GM12878 (cell line): Measurements from ENCODE around the gene THTPA. TPM values are rescaled to one million over a fixed set of nuclear protein-coding genes. Genes with fewer than 3 reads are reported as not detected.

Experiments used
- BRCA1 ChIP-seq: IDR thresholded peaks from 2 replicates; pipeline ENCODE4 v1.6.1; 2011; ENCODE audit warnings: low read depth, low read length, improper control_type of control experiment
- CHD1 ChIP-seq: IDR thresholded peaks from 2 replicates; pipeline ENCODE4 v1.6.1; 2012; ENCODE audit warnings: low read depth, low read length, improper control_type of control experiment
- CREB1 ChIP-seq: IDR thresholded peaks from 2 replicates; pipeline ENCODE4 v1.6.1; 2012; ENCODE audit warnings: low read depth, mild to moderate bottlenecking, inconsistent platforms
- EP300 ChIP-seq, 2 experiments: fragments of 150-350 bp in 1 of 2; IDR thresholded peaks; 2 replicates each; pipeline ENCODE4 v1.6.1; 2011 to 2012; ENCODE audit warnings: low read depth in 2 of 2, low read length in 2 of 2, borderline replicate concordance in 1 of 2, improper control_type of control experiment in 1 of 2, inconsistent platforms in 1 of 2; ENCODE audit not compliant: control insufficient read depth in 1 of 2
- JUNB ChIP-seq: IDR thresholded peaks from 2 replicates; pipeline ENCODE4 v1.6.1; 2016; ENCODE audit warnings: antibody characterized with exemption, mild to moderate bottlenecking
- KDM1A ChIP-seq: fragments of 200-600 bp; sonication (generic); IDR thresholded peaks from 2 replicates; pipeline ENCODE4 v1.6.1; 2016; ENCODE audit warnings: borderline replicate concordance
- LARP7 ChIP-seq: fragments of 450-650 bp; IDR thresholded peaks from 2 replicates; pipeline ENCODE4 v1.6.1; 2017; ENCODE audit warnings: mild to moderate bottlenecking
- MXI1 ChIP-seq: fragments of 150-350 bp; IDR thresholded peaks from 2 replicates; pipeline ENCODE4 v1.6.1; 2011; ENCODE audit warnings: low read depth, mild to moderate bottlenecking, inconsistent platforms, low read length, improper control_type of control experiment
- NBN ChIP-seq: fragments of 450-650 bp; IDR thresholded peaks from 2 replicates; pipeline ENCODE4 v1.6.1; 2016
- POU2F2 ChIP-seq: IDR thresholded peaks from 3 replicates; pipeline ENCODE4 v1.6.1; 2011; ENCODE audit warnings: low read depth, mild to moderate bottlenecking, low read length, borderline replicate concordance
- RB1 ChIP-seq: fragments of 450-650 bp; formaldehyde crosslinking; IDR thresholded peaks from 2 replicates; pipeline ENCODE4 v1.6.1; 2017; ENCODE audit warnings: mild to moderate bottlenecking, borderline replicate concordance
- SP1 ChIP-seq: IDR thresholded peaks from one replicate; pipeline ENCODE4 v1.6.1; 2011; ENCODE audit warnings: low read depth, low read length
- ZNF217 ChIP-seq: fragments of 450-650 bp; IDR thresholded peaks from 2 replicates; pipeline ENCODE4 v1.6.1; 2017; ENCODE audit warnings: antibody characterized with exemption, mild to moderate bottlenecking
- polyA plus RNA-seq, 11 experiments: library from polyadenylated mRNA; depleted of rRNA in 4 of 11; unstranded in 6 of 11; stranded (reverse) in 5 of 11; fragments of >200 nt; fragmentation: Nextera tagmentation in 4 of 11; fragmentation: Illumina TruSeq in 1 of 11; extraction: Ambion mirVana in 4 of 11; extraction: Trizol in 1 of 11; gene quantifications; 1 replicate in 1 of 11; 2 replicates in 10 of 11; pipeline versions ENCODE4 v1.2.1 to v1.2.3, GENCODE V29; 2011 to 2016; ENCODE audit warnings: inconsistent platforms in 2 of 11, missing spikeins in 2 of 11, low read depth in 1 of 11
- total RNA-seq, 4 experiments: library from RNA; depleted of rRNA in 3 of 4; stranded (reverse); fragments of >200 nt in 3 of 4; fragmentation: Illumina TruSeq in 1 of 4; extraction: Trizol in 1 of 4; gene quantifications; 2 replicates each; pipeline versions ENCODE4 v1.2.1 to v1.2.3, GENCODE V29; 2013 to 2021
- TF ChIP-seq, protein P1 (sequence below): fragments of 450-650 bp; IDR thresholded peaks from 2 replicates; pipeline ENCODE4 v1.6.1; 2017; ENCODE audit warnings: low read depth, mild to moderate bottlenecking, moderate library complexity
- TF ChIP-seq, protein P2 (sequence below): fragments of 450-650 bp; IDR thresholded peaks from 2 replicates; pipeline ENCODE4 v1.6.1; 2016; ENCODE audit warnings: mild to moderate bottlenecking, moderate library complexity, borderline replicate concordance
- TF ChIP-seq, protein P3 (sequence below): IDR thresholded peaks from 2 replicates; pipeline ENCODE4 v1.6.1; 2011; ENCODE audit warnings: mild to moderate bottlenecking, low read depth, low read length, moderate library complexity; ENCODE audit not compliant: insufficient replicate concordance
- TF ChIP-seq, protein P4 (sequence below): IDR thresholded peaks from 2 replicates; pipeline ENCODE4 v1.6.1; 2012; ENCODE audit warnings: low read depth, low read length, improper control_type of control experiment

The THTPA gene
- total and polyA plus RNA-seq, 10 of the 15 experiments (the other 5 are each of a cell fraction or from before 2014, with no cell fraction given): 3.1 to 24.9 (median 12.8) TPM

DNA sequence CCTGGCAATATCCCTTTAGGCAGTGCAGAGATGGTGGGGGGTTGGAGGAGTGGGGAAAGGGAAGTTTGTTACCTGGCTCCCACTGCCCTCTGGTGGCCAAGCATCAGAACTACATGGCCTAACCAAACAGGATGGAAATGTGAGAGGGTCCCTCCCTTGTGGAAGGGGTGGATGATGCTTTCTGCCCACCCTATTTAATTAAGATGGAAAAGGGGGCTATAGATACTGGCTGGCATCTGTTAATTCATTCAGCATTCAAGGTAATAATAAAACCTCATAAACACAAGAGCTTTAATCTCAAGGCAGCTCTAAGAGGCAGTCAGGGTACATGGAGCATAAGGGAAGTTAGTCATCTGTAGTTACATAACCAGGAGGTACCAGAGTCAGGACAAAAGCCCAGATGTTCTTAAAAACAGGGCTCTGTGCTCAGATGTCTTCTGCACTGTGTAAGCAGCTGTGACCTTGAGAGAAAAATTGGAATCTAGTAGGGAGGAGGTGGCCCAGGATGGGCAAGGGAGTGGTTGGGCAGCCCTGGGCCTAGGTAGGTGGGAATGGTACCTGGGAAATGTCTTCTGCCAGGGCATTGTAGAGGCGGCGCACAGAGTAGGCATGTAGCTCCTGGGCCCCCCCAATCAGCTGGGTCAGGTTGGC is 6.9 kb downstream of the THTPA start (continued):
- TF ChIP-seq, protein P1, sequence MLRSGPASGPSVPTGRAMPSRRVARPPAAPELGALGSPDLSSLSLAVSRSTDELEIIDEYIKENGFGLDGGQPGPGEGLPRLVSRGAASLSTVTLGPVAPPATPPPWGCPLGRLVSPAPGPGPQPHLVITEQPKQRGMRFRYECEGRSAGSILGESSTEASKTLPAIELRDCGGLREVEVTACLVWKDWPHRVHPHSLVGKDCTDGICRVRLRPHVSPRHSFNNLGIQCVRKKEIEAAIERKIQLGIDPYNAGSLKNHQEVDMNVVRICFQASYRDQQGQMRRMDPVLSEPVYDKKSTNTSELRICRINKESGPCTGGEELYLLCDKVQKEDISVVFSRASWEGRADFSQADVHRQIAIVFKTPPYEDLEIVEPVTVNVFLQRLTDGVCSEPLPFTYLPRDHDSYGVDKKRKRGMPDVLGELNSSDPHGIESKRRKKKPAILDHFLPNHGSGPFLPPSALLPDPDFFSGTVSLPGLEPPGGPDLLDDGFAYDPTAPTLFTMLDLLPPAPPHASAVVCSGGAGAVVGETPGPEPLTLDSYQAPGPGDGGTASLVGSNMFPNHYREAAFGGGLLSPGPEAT: no peak
- TF ChIP-seq CHD1: no peak
- TF ChIP-seq EP300 (IDR thresholded peaks at IDR 0.05; ENCODE audit: borderline replicate concordance in 1 of 2, control insufficient read depth in 1 of 2, low read depth in 2 of 2, low read length in 2 of 2): no peak
- 0 out of 2 replicates have a peak, but pooled peaks have one; percentile 33 for TF ChIP-seq CREB1
- TF ChIP-seq ZNF217: no peak
- TF ChIP-seq NBN: 0 out of 2 replicates have a peak, but pooled peaks have one; percentile 30
- TF ChIP-seq JUNB: no peak
- no peak for TF ChIP-seq POU2F2
- TF ChIP-seq, protein P2, sequence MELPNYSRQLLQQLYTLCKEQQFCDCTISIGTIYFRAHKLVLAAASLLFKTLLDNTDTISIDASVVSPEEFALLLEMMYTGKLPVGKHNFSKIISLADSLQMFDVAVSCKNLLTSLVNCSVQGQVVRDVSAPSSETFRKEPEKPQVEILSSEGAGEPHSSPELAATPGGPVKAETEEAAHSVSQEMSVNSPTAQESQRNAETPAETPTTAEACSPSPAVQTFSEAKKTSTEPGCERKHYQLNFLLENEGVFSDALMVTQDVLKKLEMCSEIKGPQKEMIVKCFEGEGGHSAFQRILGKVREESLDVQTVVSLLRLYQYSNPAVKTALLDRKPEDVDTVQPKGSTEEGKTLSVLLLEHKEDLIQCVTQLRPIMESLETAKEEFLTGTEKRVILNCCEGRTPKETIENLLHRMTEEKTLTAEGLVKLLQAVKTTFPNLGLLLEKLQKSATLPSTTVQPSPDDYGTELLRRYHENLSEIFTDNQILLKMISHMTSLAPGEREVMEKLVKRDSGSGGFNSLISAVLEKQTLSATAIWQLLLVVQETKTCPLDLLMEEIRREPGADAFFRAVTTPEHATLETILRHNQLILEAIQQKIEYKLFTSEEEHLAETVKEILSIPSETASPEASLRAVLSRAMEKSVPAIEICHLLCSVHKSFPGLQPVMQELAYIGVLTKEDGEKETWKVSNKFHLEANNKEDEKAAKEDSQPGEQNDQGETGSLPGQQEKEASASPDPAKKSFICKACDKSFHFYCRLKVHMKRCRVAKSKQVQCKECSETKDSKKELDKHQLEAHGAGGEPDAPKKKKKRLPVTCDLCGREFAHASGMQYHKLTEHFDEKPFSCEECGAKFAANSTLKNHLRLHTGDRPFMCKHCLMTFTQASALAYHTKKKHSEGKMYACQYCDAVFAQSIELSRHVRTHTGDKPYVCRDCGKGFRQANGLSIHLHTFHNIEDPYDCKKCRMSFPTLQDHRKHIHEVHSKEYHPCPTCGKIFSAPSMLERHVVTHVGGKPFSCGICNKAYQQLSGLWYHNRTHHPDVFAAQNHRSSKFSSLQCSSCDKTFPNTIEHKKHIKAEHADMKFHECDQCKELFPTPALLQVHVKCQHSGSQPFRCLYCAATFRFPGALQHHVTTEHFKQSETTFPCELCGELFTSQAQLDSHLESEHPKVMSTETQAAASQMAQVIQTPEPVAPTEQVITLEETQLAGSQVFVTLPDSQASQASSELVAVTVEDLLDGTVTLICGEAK: no peak
- no peak for TF ChIP-seq MXI1
- no peak for TF ChIP-seq KDM1A
- TF ChIP-seq BRCA1: no peak
- TF ChIP-seq, protein P3, sequence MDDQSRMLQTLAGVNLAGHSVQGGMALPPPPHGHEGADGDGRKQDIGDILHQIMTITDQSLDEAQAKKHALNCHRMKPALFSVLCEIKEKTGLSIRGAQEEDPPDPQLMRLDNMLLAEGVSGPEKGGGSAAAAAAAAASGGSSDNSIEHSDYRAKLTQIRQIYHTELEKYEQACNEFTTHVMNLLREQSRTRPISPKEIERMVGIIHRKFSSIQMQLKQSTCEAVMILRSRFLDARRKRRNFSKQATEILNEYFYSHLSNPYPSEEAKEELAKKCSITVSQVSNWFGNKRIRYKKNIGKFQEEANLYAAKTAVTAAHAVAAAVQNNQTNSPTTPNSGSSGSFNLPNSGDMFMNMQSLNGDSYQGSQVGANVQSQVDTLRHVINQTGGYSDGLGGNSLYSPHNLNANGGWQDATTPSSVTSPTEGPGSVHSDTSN: no peak
- no peak for TF ChIP-seq RB1
- TF ChIP-seq SP1: no peak
- TF ChIP-seq, protein P4, sequence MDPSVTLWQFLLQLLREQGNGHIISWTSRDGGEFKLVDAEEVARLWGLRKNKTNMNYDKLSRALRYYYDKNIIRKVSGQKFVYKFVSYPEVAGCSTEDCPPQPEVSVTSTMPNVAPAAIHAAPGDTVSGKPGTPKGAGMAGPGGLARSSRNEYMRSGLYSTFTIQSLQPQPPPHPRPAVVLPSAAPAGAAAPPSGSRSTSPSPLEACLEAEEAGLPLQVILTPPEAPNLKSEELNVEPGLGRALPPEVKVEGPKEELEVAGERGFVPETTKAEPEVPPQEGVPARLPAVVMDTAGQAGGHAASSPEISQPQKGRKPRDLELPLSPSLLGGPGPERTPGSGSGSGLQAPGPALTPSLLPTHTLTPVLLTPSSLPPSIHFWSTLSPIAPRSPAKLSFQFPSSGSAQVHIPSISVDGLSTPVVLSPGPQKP: no peak
- no peak for TF ChIP-seq LARP7
